ENCODE results near the gene SIM2. TPM values are rescaled to one million over a fixed set of nuclear protein-coding genes. Genes with fewer than 3 reads are reported as not detected.
"Not testable (repeated sequence)": the region's sequence is repeated elsewhere in the genome, so short reads cannot be mapped to it uniquely, and the experiment has no call there.

SIM2 gene
- total RNA-seq: 1 to 10 TPM; 1.8 to 2.2 TPM

DNA sequence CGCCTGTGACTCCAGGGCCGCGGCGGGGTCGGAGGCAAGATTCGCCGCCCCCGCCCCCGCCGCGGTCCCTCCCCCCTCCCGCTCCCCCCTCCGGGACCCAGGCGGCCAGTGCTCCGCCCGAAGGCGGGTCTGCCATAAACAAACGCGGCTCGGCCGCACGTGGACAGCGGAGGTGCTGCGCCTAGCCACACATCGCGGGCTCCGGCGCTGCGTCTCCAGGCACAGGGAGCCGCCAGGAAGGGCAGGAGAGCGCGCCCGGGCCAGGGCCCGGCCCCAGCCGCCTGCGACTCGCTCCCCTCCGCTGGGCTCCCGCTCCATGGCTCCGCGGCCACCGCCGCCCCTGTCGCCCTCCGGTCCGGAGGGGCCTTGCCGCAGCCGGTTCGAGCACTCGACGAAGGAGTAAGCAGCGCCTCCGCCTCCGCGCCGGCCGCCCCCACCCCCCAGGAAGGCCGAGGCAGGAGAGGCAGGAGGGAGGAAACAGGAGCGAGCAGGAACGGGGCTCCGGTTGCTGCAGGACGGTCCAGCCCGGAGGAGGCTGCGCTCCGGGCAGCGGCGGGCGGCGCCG is at the start of gene SIM2:
TSS of gene SIM2 (plus strand) at position 135 of the 565 bp plus-strand sequence. CDS start 632 bp downstream, outside the sequence.
- peak; percentile 22 for DNase-seq
- CTCF ChIA-PET: no interaction called here
- no peaks in the 10 kb centered on the region for H3K9me3 Mint-ChIP-seq
- H3K4me1 Mint-ChIP-seq (ENCODE audit: low read depth): peaks cover 18% of the 10 kb centered on the region
- intact Hi-C loops (cut with micrococcal nuclease): no loop called here
- H3K36me3 Mint-ChIP-seq: peaks cover 1% of the 10 kb centered on the region
- H3K27me3 Mint-ChIP-seq: peaks cover 70% of the 10 kb centered on the region
- POLR2A ChIA-PET: no interaction called here
- no peak within 1 kb of the TSS for H3K27ac Mint-ChIP-seq
- H3K4me3 Mint-ChIP-seq: peak within 1 kb of the TSS; percentile 52

GRCh38 chr21:36654324-36654723 is 44.6 kb upstream of the SIM2 start:
- peaks cover 14% of the 10 kb centered on the region for H3K27me3 Mint-ChIP-seq
- no peaks in the 10 kb centered on the region for H3K9me3 Mint-ChIP-seq
- ChIA-PET POLR2A (no interaction called here), CTCF (no interaction called here)
- no peaks in the 10 kb centered on the region for H3K36me3 Mint-ChIP-seq
- H3K4me1 Mint-ChIP-seq (ENCODE audit: low read depth): no peaks in the 10 kb centered on the region
- DNase-seq: no peak
- H3K27ac Mint-ChIP-seq: no peak overlapping the region
- no peak overlapping the region for H3K4me3 Mint-ChIP-seq
- intact Hi-C loops (cut with micrococcal nuclease): no loop called here

DNA sequence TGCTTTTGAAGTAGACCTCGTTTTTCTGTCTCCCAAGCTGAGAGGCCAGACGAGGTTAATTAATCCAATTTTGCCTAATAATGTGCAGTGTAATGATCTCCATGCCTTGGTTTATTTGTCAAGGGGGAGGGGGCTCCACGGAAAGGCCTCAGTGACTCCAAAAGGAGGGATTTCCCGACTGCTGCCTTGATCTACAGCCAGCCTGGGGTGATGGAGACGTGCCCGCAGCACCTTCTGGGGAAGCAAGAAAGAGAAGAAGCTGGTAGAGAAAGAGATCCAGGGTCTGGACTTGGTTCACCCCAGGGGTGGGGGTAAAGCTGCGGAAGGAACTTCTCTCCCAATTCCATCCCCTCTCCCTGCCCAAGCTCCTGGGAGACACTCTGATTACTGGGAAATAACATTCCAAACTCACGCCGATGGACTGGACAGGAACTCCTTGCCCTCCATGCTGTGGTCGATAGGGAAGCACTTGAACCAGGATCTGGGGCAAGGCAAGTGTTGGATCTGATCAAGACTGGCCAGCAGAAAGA is 44.1 kb upstream of the SIM2 start:
- no peak overlapping the region for H3K4me3 Mint-ChIP-seq
- H3K9me3 Mint-ChIP-seq: no peaks in the 10 kb centered on the region
- no peak overlapping the region for H3K27ac Mint-ChIP-seq
- H3K27me3 Mint-ChIP-seq: peaks cover 14% of the 10 kb centered on the region
- H3K4me1 Mint-ChIP-seq (ENCODE audit: low read depth): no peaks in the 10 kb centered on the region
- ChIA-PET CTCF (no interaction called here), POLR2A (no interaction called here)
- intact Hi-C loops (cut with micrococcal nuclease): no loop called here
- no peaks in the 10 kb centered on the region for H3K36me3 Mint-ChIP-seq
- no peak for DNase-seq

- H3K27me3 Mint-ChIP-seq: peaks cover 17% of the 10 kb centered on the region
- no peak overlapping the region for H3K27ac Mint-ChIP-seq
- no peak for DNase-seq
- intact Hi-C loops (cut with micrococcal nuclease): no loop called here
- ChIA-PET CTCF (no interaction called here), POLR2A (no interaction called here)
- no peaks in the 10 kb centered on the region for H3K9me3 Mint-ChIP-seq
- H3K4me3 Mint-ChIP-seq: no peak overlapping the region
- H3K4me1 Mint-ChIP-seq (ENCODE audit: low read depth): no peaks in the 10 kb centered on the region
- no peaks in the 10 kb centered on the region for H3K36me3 Mint-ChIP-seq
Observed at GRCh38 chr21:36656138-36656537, 42.8 kb upstream of the SIM2 start.

DNA sequence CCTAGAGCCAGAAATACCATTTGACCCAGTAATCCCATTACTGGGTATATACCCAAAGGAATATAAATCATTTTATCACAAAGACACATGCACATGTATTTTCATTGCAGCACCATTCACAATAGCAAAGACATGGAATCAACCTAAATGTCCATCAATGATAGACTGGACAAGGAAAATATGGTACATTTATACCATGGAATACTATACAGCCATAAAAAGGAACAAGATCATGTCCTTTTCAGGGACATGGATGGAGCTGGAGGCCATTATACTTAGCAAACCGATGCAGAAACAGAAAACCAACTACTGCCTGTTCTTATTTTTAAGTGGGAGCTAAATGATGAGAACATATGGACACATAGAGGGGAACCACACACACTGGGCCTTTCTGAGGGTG is 41.6 kb upstream of the SIM2 start:
- H3K27me3 Mint-ChIP-seq: peaks cover 23% of the 10 kb centered on the region
- POLR2A ChIA-PET; H3K27ac Mint-ChIP-seq; intact Hi-C loops (cut with micrococcal nuclease); H3K4me3 Mint-ChIP-seq; CTCF ChIA-PET; H3K9me3 Mint-ChIP-seq; H3K4me1 Mint-ChIP-seq (ENCODE audit: low read depth); DNase-seq; H3K36me3 Mint-ChIP-seq: not testable (repeated sequence)

DNA sequence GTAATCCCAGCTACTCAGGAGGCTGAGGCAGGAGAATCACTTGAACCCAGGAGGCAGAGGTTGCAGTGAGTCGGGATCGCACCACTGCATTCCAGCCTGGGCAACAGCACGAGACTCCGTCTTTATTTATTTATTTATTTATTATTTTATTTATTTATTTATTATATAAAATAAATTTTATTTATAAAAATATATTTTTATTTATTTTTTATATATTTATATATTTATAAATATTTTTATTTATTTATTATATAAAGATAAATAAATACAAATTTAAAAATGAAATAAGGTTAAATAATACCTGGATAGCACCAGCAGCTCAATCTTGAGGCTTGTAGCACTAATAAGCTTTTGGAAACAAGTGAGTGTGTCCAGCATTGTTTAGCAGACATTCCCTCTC is 40.9 kb upstream of the SIM2 start:
- CTCF ChIA-PET: interaction anchor here (2.2 kb wide), 1 partner anchor 27 kb away, joined by 9 read pairs; no protein-coding TSS in a partner anchor

GRCh38 chr21:36658926-36659325 is 40.0 kb upstream of the SIM2 start:
- no peaks in the 10 kb centered on the region for H3K36me3 Mint-ChIP-seq
- H3K4me3 Mint-ChIP-seq: no peak overlapping the region
- no peak overlapping the region for H3K27ac Mint-ChIP-seq
- peaks cover 22% of the 10 kb centered on the region for H3K27me3 Mint-ChIP-seq
- CTCF ChIA-PET: interaction anchor here (2.2 kb wide), 1 partner anchor 28 kb away, joined by 9 read pairs; no protein-coding TSS in a partner anchor
- POLR2A ChIA-PET: no interaction called here
- intact Hi-C loops (cut with micrococcal nuclease): no loop called here
- no peak for DNase-seq
- no peaks in the 10 kb centered on the region for H3K9me3 Mint-ChIP-seq
- H3K4me1 Mint-ChIP-seq (ENCODE audit: low read depth): no peaks in the 10 kb centered on the region

More for the DNA sequence above, 40.9 kb upstream of the SIM2 start:
- Mint-ChIP-seq H3K27me3 (peaks cover 23% of the 10 kb centered on the region), H3K4me3 (no peak overlapping the region), H3K36me3 (no peaks in the 10 kb centered on the region), H3K9me3 (no peaks in the 10 kb centered on the region), H3K4me1 (ENCODE audit: low read depth) (no peaks in the 10 kb centered on the region), H3K27ac (no peak overlapping the region)
- POLR2A ChIA-PET: no interaction called here
- no peak for DNase-seq
- intact Hi-C loops (cut with micrococcal nuclease): no loop called here

DNA sequence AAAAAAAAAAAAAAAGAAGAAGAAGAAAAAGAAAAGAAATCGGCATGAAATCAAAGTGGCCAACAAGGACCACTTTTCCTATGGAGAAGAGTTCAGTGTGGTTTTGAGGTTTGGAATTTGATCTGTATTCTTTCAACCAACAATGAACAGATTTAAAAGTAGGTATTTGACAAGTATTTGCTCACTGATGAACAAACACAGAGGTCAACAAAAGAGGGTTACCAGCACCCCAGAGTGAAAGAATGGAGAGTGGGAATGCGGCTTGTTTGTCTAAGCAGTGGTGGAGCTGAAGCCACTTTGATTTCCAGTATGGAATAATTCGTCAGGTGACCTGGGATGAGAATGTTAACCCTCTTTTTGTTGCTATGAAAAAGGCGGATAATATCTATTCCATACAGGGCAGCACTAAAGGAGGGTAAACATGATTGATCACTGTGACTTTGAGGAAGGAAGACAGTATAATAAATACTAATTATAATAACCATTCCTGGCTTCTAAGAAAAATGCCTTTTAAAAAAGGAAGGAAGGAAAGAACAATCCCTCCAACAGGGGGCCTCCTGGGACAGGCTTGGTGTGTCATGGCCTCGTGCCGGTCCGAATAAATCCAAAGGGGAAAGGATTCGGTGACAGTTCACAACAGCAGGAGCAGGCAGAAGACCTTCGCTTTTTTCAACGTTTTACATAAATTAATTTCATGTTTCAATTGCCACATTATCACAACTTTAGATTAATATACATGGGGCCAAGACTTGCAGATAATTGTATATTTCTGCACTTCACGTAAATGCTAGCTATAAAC is 37.2 kb upstream of the SIM2 start:
- CTCF ChIA-PET: interaction anchor here (0.7 to 2.3 kb wide), 3 partner anchors 31 to 914 kb away, joined by 3 to 8 read pairs (median 4); no protein-coding TSS in a partner anchor
- no peak overlapping the region for H3K4me3 Mint-ChIP-seq
- H3K27ac Mint-ChIP-seq: no peak overlapping the region
- intact Hi-C loops (cut with micrococcal nuclease): no loop called here
- no peaks in the 10 kb centered on the region for H3K9me3 Mint-ChIP-seq
- H3K36me3 Mint-ChIP-seq: no peaks in the 10 kb centered on the region
- no peaks in the 10 kb centered on the region for H3K4me1 Mint-ChIP-seq (ENCODE audit: low read depth)
- no peak for DNase-seq
- POLR2A ChIA-PET: no interaction called here
- peaks cover 16% of the 10 kb centered on the region for H3K27me3 Mint-ChIP-seq

- H3K27me3 Mint-ChIP-seq: peaks cover 15% of the 10 kb centered on the region
- no peak overlapping the region for H3K27ac Mint-ChIP-seq
- DNase-seq: no peak
- no peaks in the 10 kb centered on the region for H3K9me3 Mint-ChIP-seq
- POLR2A ChIA-PET: no interaction called here
- no peaks in the 10 kb centered on the region for H3K4me1 Mint-ChIP-seq (ENCODE audit: low read depth)
- H3K36me3 Mint-ChIP-seq: no peaks in the 10 kb centered on the region
- no peak overlapping the region for H3K4me3 Mint-ChIP-seq
- CTCF ChIA-PET: interaction anchor here (1.1 to 2.3 kb wide), 2 partner anchors 33 to 264 kb away, joined by 4 to 8 read pairs; no protein-coding TSS in a partner anchor
- intact Hi-C loops (cut with micrococcal nuclease): no loop called here
Observed at GRCh38 chr21:36663033-36663855, 35.7 kb upstream of the SIM2 start.

- ChIA-PET POLR2A (no interaction called here), CTCF (interaction anchor here (0.8 kb wide), 1 partner anchor 34 kb away, joined by 4 read pairs; no protein-coding TSS in a partner anchor)
- Mint-ChIP-seq H3K4me1 (ENCODE audit: low read depth) (no peaks in the 10 kb centered on the region), H3K36me3 (no peaks in the 10 kb centered on the region), H3K27me3 (peaks cover 11% of the 10 kb centered on the region), H3K4me3 (no peak overlapping the region), H3K9me3 (no peaks in the 10 kb centered on the region), H3K27ac (no peak overlapping the region)
- intact Hi-C loops (cut with micrococcal nuclease): no loop called here
- no peak for DNase-seq
Observed at GRCh38 chr21:36664662-36664990, 34.3 kb upstream of the SIM2 start.

DNA sequence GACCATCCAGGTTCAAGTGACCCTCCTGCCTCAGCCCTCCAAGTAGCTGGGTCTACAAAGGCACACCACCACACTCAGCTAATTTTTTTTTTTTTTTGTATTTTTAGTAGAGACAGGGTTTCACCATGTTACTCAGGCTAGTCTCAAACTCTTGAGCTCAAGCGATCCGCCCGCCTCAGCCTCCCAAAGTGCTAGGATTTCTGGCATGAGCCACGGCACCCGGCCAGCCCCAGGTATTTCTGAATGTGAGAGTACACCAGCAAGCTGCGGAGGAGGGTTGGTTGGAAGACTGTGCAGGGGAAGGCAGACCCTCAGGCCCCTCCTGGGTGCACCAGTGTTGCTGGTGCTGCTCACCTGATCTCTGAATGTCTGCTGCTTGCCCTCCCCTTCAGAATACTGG is 33.1 kb upstream of the SIM2 start:
- peaks cover 8% of the 10 kb centered on the region for H3K27me3 Mint-ChIP-seq
- H3K36me3 Mint-ChIP-seq: no peaks in the 10 kb centered on the region
- no peak for DNase-seq
- H3K4me3 Mint-ChIP-seq: no peak overlapping the region
- no peaks in the 10 kb centered on the region for H3K4me1 Mint-ChIP-seq (ENCODE audit: low read depth)
- H3K27ac Mint-ChIP-seq: no peak overlapping the region
- CTCF ChIA-PET: no interaction called here
- no peaks in the 10 kb centered on the region for H3K9me3 Mint-ChIP-seq
- intact Hi-C loops (cut with micrococcal nuclease): no loop called here
- POLR2A ChIA-PET: no interaction called here

DNA sequence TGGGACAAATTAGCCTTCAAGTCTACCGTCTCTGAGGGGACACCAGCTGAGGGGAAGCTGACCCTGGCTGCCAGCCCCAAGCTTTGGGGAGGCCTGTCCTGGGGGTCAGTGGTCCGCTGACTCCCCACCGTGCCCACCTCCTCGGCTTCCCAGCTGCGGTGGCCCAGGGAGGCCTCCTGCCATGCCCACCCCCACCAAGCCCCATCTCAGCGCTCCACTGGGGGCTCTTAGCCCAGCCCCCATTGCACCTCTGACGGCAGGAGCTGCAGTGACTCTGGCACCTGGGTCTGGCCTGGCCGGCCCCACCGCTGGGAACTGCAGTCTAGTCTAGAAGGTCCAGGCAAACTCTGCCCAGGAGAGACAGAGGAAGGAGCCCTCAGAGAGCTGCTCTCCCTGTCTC is 30.2 kb upstream of the SIM2 start:
- ChIA-PET POLR2A (no interaction called here), CTCF (no interaction called here)
- H3K36me3 Mint-ChIP-seq: no peaks in the 10 kb centered on the region
- DNase-seq: no peak
- H3K4me3 Mint-ChIP-seq: no peak overlapping the region
- H3K9me3 Mint-ChIP-seq: no peaks in the 10 kb centered on the region
- H3K4me1 Mint-ChIP-seq (ENCODE audit: low read depth): no peaks in the 10 kb centered on the region
- peaks cover 5% of the 10 kb centered on the region for H3K27me3 Mint-ChIP-seq
- intact Hi-C loops (cut with micrococcal nuclease): no loop called here
- no peak overlapping the region for H3K27ac Mint-ChIP-seq

Measured in activated CD4-positive, alpha-beta memory T cell treated with anti-CD3 and anti-CD28 coated beads for 36 hours (primary cell).